Measurements from ENCODE around the gene ACKR2.

Gene ACKR2

DNA sequence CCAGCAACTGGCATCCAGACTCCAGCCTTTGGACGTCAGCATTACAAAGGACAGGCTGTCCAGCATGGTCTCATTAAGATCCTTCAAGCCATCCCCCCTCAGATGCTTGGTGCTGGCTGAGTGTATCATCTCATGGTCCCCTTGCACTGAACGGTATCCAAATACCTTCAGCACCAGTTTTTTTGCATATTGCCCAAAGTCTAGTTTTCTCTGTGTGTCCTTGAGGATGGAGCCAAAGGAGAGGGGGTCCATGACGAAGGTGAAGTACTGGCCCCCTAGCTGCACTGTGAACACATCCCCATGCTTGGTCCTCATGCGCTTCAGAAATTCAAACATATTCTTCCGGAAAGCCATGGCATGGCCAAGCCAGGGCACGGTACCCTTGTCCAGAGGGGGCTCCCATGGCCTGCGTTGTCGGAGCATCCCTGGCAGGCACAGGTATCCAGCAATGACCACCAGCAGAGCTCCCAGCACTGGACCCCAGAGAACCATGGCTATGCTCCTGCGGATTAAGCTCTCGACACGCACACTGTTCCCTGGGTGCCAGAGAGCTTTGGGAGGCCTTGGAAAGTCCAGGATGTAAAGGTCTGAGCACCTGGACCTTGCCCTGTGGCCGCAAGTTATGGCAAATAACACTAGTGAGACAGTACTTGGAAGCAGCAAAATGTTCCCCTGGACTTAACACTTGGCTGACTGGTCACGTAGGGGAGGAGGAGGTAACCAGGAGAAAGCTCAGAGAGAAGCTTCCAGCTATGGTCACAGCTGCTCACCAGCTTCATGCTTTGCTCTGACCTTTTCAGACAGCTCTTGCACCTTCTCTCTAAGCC, 66.3 kb downstream of the ACKR2 start, which contains the start of gene CYP8B1:
TSS of gene CYP8B1 (minus strand) at position 555 of the 827 bp plus-strand sequence. CDS start at position 492, 63 bp downstream.
- DNase-seq (ENCODE audit: low read depth), result no peak
- H3K4me3 ChIP-seq (ENCODE audit: low read depth, low read length), result no peak within 1 kb of the TSS
- TF ChIP-seq, protein P1, sequence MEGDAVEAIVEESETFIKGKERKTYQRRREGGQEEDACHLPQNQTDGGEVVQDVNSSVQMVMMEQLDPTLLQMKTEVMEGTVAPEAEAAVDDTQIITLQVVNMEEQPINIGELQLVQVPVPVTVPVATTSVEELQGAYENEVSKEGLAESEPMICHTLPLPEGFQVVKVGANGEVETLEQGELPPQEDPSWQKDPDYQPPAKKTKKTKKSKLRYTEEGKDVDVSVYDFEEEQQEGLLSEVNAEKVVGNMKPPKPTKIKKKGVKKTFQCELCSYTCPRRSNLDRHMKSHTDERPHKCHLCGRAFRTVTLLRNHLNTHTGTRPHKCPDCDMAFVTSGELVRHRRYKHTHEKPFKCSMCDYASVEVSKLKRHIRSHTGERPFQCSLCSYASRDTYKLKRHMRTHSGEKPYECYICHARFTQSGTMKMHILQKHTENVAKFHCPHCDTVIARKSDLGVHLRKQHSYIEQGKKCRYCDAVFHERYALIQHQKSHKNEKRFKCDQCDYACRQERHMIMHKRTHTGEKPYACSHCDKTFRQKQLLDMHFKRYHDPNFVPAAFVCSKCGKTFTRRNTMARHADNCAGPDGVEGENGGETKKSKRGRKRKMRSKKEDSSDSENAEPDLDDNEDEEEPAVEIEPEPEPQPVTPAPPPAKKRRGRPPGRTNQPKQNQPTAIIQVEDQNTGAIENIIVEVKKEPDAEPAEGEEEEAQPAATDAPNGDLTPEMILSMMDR (IDR thresholded peaks at IDR 0.05; ENCODE audit: low read depth, low read length), result no peak
- TF ChIP-seq POLR2A (IDR thresholded peaks at IDR 0.05; ENCODE audit: extremely low read depth, insufficient read length), result no peak
- TF ChIP-seq MYC (IDR thresholded peaks at IDR 0.05; ENCODE audit: low read depth, low read length), result no peak
- TF ChIP-seq, protein P2, sequence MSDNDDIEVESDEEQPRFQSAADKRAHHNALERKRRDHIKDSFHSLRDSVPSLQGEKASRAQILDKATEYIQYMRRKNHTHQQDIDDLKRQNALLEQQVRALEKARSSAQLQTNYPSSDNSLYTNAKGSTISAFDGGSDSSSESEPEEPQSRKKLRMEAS (IDR thresholded peaks at IDR 0.05; ENCODE audit: low read depth, low read length), result no peak

DNA sequence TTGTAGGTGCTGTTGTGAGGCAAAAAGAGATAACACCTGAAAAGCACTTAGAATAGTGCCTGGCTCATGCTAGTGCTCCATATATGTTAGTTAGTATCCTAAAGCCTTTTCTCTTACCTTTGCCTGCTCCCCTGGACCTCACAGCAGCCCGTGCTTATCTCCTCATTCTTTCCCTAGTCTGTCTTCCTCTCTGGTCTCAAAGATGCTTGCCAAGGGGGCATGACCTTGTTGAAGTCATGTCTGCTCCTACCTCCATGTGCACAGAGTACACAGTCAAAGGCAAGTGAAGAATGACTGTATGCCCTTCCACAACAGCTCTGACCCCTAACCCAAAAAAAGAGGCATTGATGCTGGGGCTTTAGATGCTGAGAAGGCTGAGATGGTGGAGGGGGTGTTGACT, 67.2 kb downstream of the ACKR2 start:
- H3K4me3 ChIP-seq (ENCODE audit: low read depth, low read length), result no peak overlapping the region
- DNase-seq (ENCODE audit: low read depth), result no peak
- TF ChIP-seq, protein P1 (IDR thresholded peaks at IDR 0.05; ENCODE audit: low read depth, low read length), result no peak
- TF ChIP-seq, protein P2 (IDR thresholded peaks at IDR 0.05; ENCODE audit: low read depth, low read length), result no peak
- TF ChIP-seq MYC (IDR thresholded peaks at IDR 0.05; ENCODE audit: low read depth, low read length), result no peak
- TF ChIP-seq POLR2A (IDR thresholded peaks at IDR 0.05; ENCODE audit: extremely low read depth, insufficient read length), result no peak

DNA sequence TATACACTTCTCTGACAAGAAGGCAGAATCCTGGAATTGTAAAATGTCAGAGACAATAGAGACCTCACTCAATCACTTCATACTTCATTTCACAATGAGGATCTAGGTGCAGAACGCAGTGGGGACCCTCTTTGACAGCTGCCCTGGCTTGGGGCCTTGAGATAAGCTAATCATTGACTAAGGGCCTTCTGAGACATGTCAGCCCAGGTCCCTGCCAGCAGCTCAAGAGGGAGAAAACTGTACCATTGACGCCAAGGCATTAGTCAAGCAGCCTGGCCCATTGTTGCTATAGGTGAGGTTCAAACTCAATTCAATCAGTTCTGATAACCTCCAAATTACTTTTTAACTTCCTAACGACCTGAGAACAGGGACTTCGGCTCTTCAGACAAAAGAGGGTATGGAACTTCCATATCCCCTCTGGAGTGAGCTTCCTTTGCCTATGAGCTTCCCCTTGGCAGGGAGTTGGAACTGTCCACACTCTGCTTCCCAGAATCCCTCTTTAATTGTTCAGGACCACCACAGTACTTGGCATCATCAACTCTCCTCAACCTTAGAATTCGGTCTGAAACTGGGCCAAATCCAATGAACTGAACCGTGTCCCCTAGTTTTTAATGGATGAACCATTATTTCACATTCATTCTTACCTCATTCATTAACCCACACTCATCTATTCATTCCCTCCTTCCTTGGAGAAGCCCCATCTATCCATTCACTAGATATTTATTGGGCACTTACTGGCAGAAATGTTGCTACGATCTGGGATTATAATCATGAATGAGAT, 67.9 kb downstream of the ACKR2 start:
- DNase-seq (ENCODE audit: low read depth), result no peak

DNA sequence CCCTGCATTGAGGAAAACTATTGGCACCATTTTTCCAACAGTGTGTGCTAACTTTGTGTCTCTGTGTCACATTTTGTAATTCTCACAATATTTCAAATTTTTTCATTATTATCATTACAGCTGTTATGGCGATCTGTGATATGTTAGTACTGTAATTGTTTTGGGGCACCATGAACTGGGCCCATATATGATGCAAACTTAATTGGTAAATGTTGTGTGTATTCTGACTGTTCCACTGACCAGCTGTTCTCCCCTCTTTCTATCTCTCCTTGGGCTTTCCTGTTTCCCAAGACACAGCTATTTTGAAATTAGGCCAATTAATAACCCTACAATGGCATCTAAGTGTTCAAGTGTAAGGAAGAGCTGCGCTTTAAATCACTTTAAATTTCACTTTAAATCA, 68.6 kb downstream of the ACKR2 start:
- DNase-seq (ENCODE audit: low read depth), result no peak
- H3K4me3 ChIP-seq (ENCODE audit: low read depth, low read length), result no peak overlapping the region
- TF ChIP-seq POLR2A (IDR thresholded peaks at IDR 0.05; ENCODE audit: extremely low read depth, insufficient read length), result no peak
- TF ChIP-seq, protein P2 (IDR thresholded peaks at IDR 0.05; ENCODE audit: low read depth, low read length), result no peak
- no peak for TF ChIP-seq MYC (IDR thresholded peaks at IDR 0.05; ENCODE audit: low read depth, low read length)
- TF ChIP-seq, protein P1 (IDR thresholded peaks at IDR 0.05; ENCODE audit: low read depth, low read length), result no peak

More for the DNA sequence above, 67.9 kb downstream of the ACKR2 start:
- TF ChIP-seq MYC (IDR thresholded peaks at IDR 0.05; ENCODE audit: low read depth, low read length) (no peak), POLR2A (IDR thresholded peaks at IDR 0.05; ENCODE audit: extremely low read depth, insufficient read length) (no peak)
- TF ChIP-seq, protein P1 (IDR thresholded peaks at IDR 0.05; ENCODE audit: low read depth, low read length), result no peak
- TF ChIP-seq, protein P2 (IDR thresholded peaks at IDR 0.05; ENCODE audit: low read depth, low read length), result no peak
- H3K4me3 ChIP-seq (ENCODE audit: low read depth, low read length), result no peak overlapping the region

DNA sequence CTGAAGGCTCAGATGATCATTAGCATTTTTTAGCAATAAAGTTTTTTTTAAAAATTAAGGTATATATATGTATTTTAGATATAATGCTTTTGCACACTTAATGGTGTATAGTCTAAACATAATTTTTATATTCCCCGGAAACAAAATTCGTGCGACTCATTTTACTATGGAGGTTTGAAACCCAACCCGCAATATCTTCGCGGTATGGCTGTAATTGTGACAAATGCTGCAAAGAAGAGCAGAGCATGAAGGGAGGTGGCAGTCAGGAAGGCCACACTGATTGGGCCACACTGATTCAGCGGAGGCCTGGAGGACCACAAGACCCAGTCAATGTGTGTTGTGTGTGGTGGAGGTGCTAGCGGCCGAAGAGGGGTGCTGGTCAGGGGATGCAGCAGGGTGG, 70.9 kb downstream of the ACKR2 start:
- no peak for TF ChIP-seq POLR2A (IDR thresholded peaks at IDR 0.05; ENCODE audit: extremely low read depth, insufficient read length)
- TF ChIP-seq, protein P1 (IDR thresholded peaks at IDR 0.05; ENCODE audit: low read depth, low read length), result no peak
- TF ChIP-seq, protein P2 (IDR thresholded peaks at IDR 0.05; ENCODE audit: low read depth, low read length), result no peak
- no peak for TF ChIP-seq MYC (IDR thresholded peaks at IDR 0.05; ENCODE audit: low read depth, low read length)
- no peak for DNase-seq (ENCODE audit: low read depth)
- H3K4me3 ChIP-seq (ENCODE audit: low read depth, low read length), result no peak overlapping the region
